Mesendoderm (in vitro differentiated cells): Measurements from ENCODE around the gene RIMOC1.

ENCODE experiments used
- DNase-seq: peaks from one replicate; pipeline ENCODE4 v3.0.0; 2013
- H2AK5ac ChIP-seq: 2 replicates; pipeline ENCODE4 v1.6.1; 2013; ENCODE audit warnings: low read length, inconsistent platforms
- H2BK120ac ChIP-seq: 2 replicates; pipeline ENCODE4 v1.6.1; 2013; ENCODE audit warnings: low read depth, mild to moderate bottlenecking, low read length, moderate library complexity, mixed read lengths
- H2BK15ac ChIP-seq: replicated peaks from 2 replicates; pipeline ENCODE4 v1.6.1; 2013; ENCODE audit warnings: low read depth, mild to moderate bottlenecking, moderate library complexity
- H2BK5ac ChIP-seq: 2 replicates; pipeline ENCODE4 v1.6.1; 2013; ENCODE audit warnings: low read length, inconsistent platforms
- H3K18ac ChIP-seq: 2 replicates; pipeline ENCODE4 v1.6.1; 2013; ENCODE audit warnings: mild to moderate bottlenecking, low read length, mixed read lengths
- H3K23ac ChIP-seq: one replicate; pipeline ENCODE4 v1.6.1; 2013; ENCODE audit warnings: low read length
- H3K27ac ChIP-seq: 2 replicates; pipeline ENCODE4 v1.5.1; 2013; ENCODE audit warnings: low read depth, mild to moderate bottlenecking, inconsistent platforms, low read length, moderate library complexity
- H3K27me3 ChIP-seq: 2 replicates; pipeline ENCODE4 v1.6.1; 2013; ENCODE audit warnings: low read length, control low read depth, mild to moderate bottlenecking, inconsistent platforms; ENCODE audit not compliant: insufficient read depth, poor library complexity
- H3K36me3 ChIP-seq: 2 replicates; pipeline ENCODE4 v1.6.1; 2013; ENCODE audit warnings: low read length, inconsistent platforms; ENCODE audit not compliant: control insufficient read depth, insufficient read depth
- H3K4ac ChIP-seq: one replicate; pipeline ENCODE4 v1.6.1; 2013; ENCODE audit warnings: low read depth, mild to moderate bottlenecking, low read length, moderate library complexity
- H3K4me1 ChIP-seq: 2 replicates; pipeline ENCODE4 v1.6.1; 2013; ENCODE audit warnings: low read depth, low read length, inconsistent platforms; ENCODE audit not compliant: control insufficient read depth
- H3K4me2 ChIP-seq: 2 replicates; pipeline ENCODE4 v1.6.1; 2013; ENCODE audit warnings: low read length
- H3K4me3 ChIP-seq: 2 replicates; pipeline ENCODE4 v1.5.1; 2013; ENCODE audit warnings: mild to moderate bottlenecking, low read length
- H3K56ac ChIP-seq: one replicate; pipeline ENCODE4 v1.6.1; 2013; ENCODE audit warnings: low read length
- H3K79me1 ChIP-seq: 2 replicates; pipeline ENCODE4 v1.6.1; 2013; ENCODE audit warnings: low read length, inconsistent platforms
- H3K79me2 ChIP-seq: 2 replicates; pipeline ENCODE4 v1.6.1; 2013; ENCODE audit warnings: mild to moderate bottlenecking, low read length; ENCODE audit not compliant: control insufficient read depth, insufficient read depth
- H3K9ac ChIP-seq: 2 replicates; pipeline ENCODE4 v1.6.1; 2013; ENCODE audit warnings: low read length, inconsistent platforms
- H4K5ac ChIP-seq: one replicate; pipeline ENCODE4 v1.6.1; 2013; ENCODE audit warnings: low read length
- H4K8ac ChIP-seq: one replicate; pipeline ENCODE4 v1.6.1; 2013; ENCODE audit warnings: low read depth, mild to moderate bottlenecking, control low read depth, low read length, moderate library complexity
- WGBS: extraction: QIAGEN DNeasy Blood & Tissue Kit; methylation state at CpG from one replicate; pipeline ENCODE4 v1.1.7; 2013; ENCODE audit warnings: low lambda C conversion rate, missing lambda C conversion rate; ENCODE audit not compliant: insufficient coverage; ENCODE audit errors: extremely low coverage; 5-methylcytosine and 5-hydroxymethylcytosine counted together

The RIMOC1 gene

DNA sequence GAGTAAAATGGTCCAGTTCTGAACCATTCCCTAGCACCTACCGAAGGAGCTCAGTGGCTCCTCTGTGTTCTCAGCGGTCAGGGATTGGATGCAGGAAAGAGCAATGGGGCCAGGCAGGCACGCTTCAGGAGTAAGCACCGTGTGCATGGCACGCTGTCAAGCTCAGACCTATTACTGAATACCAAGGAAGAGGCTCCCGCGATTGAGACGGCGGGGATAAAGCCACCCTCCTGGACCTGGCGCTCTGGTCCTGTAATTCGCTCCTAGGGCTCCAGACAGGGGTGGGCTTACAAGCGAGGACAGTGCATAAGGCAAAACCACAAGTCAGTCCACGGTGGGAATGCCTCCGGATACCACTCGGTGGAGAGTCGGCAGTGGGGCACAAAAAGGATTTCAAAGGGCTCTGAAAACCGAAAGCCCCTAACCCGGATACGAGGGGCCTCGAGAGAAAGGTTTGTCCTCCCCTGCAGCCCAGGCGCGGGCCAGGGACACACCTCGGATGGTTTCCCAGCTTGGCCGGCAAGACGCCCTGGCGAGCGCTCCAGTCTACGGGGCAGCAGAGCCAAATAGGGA, 34.9 kb upstream of the RIMOC1 start:
- H4K8ac ChIP-seq = no peak overlapping the region
- DNase-seq = peak; percentile 43
- no peaks in the 10 kb centered on the region for H3K79me1 ChIP-seq
- H3K18ac ChIP-seq = peak overlapping the region; percentile 24
- no peak overlapping the region for H2BK5ac ChIP-seq
- peak overlapping the region; percentile 78 for H3K4me2 ChIP-seq
- no peak overlapping the region for H2BK120ac ChIP-seq
- no CpG with 5 or more reads among the region's 28 CpGs for WGBS
- H3K4me3 ChIP-seq = peak overlapping the region; percentile 46
- H3K79me2 ChIP-seq = no peaks in the 10 kb centered on the region
- H3K4ac ChIP-seq = no peak overlapping the region
- H3K56ac ChIP-seq = peak overlapping the region; percentile 90
- peak overlapping the region; percentile 73 for H3K9ac ChIP-seq
- no peak overlapping the region for H4K5ac ChIP-seq
- H2AK5ac ChIP-seq = no peak overlapping the region
- H3K27me3 ChIP-seq = peaks cover 2% of the 10 kb centered on the region
- peaks cover 4% of the 10 kb centered on the region for H3K4me1 ChIP-seq
- no peak overlapping the region for H3K27ac ChIP-seq
- no peak overlapping the region for H2BK15ac ChIP-seq
- no peak overlapping the region for H3K23ac ChIP-seq
- no peaks in the 10 kb centered on the region for H3K36me3 ChIP-seq

GRCh38 chr5:41869724-41870626, 34.2 kb upstream of the RIMOC1 start, which contains the start of gene OXCT1:
OXCT1 (minus strand) TSS chr5:41870425; CDS start chr5:41870358, 67 bp downstream.
- Histone ChIP-seq H4K8ac (no peak within 1 kb of the TSS), H3K23ac (peak within 1 kb of the TSS; percentile 11), H3K79me2 (no peaks in the 10 kb centered on the region), H3K4me2 (peak within 1 kb of the TSS; percentile 78), H2BK120ac (no peak within 1 kb of the TSS), H2AK5ac (no peak within 1 kb of the TSS), H3K4ac (no peak within 1 kb of the TSS), H3K18ac (peak within 1 kb of the TSS; percentile 24), H3K27me3 (peaks cover 2% of the 10 kb centered on the region), H3K79me1 (no peaks in the 10 kb centered on the region), H3K9ac (peak within 1 kb of the TSS; percentile 73), H3K36me3 (no peaks in the 10 kb centered on the region), H3K4me3 (peak within 1 kb of the TSS; percentile 46), H3K56ac (peak within 1 kb of the TSS; percentile 90), H3K27ac (no peak within 1 kb of the TSS), H3K4me1 (peaks cover 4% of the 10 kb centered on the region), H2BK15ac (no peak within 1 kb of the TSS), H2BK5ac (no peak within 1 kb of the TSS), H4K5ac (no peak within 1 kb of the TSS)
- WGBS = no CpG with 5 or more reads among the region's 82 CpGs
- DNase-seq = peak; percentile 90

DNA sequence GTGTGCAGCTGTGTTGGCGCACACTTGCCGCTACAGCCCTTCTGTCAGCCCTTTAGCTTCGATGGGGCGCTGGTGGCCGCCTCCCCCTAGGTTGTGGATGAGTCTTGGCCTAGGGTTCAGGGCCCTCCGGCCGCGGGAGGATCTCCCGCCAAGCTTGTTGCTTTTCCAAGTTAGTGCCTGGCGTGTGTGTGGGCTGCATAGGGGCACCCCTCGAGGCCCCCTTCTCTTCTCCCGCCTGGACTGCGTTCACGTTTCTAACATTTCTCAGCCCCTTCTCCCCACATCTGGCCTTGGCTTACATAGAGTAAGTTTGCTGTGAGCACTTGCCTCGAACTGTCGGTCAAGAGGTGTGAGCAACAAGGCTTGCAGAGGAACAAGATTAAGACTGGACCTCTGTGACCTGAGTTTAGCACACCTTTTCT, 33.5 kb upstream of the RIMOC1 start:
- no peaks in the 10 kb centered on the region for H3K36me3 ChIP-seq
- H3K79me2 ChIP-seq = no peaks in the 10 kb centered on the region
- peak overlapping the region; percentile 78 for H3K4me2 ChIP-seq
- H3K27ac ChIP-seq = no peak overlapping the region
- H3K79me1 ChIP-seq = no peaks in the 10 kb centered on the region
- peaks cover 4% of the 10 kb centered on the region for H3K4me1 ChIP-seq
- no peak overlapping the region for H3K23ac ChIP-seq
- H3K18ac ChIP-seq = no peak overlapping the region
- H3K4me3 ChIP-seq = peak overlapping the region; percentile 5
- no peak overlapping the region for H2BK5ac ChIP-seq
- WGBS = no CpG with 5 or more reads among the region's 16 CpGs
- H2BK120ac ChIP-seq = no peak overlapping the region
- H2BK15ac ChIP-seq = no peak overlapping the region
- DNase-seq = no peak
- no peak overlapping the region for H4K8ac ChIP-seq
- no peak overlapping the region for H3K4ac ChIP-seq
- H3K56ac ChIP-seq = peak overlapping the region; percentile 90
- peaks cover 2% of the 10 kb centered on the region for H3K27me3 ChIP-seq
- H4K5ac ChIP-seq = no peak overlapping the region
- peak overlapping the region; percentile 73 for H3K9ac ChIP-seq
- H2AK5ac ChIP-seq = no peak overlapping the region

- no peak overlapping the region for H3K4me3 ChIP-seq
Observed at GRCh38 chr5:41871852-41872251, 32.3 kb upstream of the RIMOC1 start.

DNA sequence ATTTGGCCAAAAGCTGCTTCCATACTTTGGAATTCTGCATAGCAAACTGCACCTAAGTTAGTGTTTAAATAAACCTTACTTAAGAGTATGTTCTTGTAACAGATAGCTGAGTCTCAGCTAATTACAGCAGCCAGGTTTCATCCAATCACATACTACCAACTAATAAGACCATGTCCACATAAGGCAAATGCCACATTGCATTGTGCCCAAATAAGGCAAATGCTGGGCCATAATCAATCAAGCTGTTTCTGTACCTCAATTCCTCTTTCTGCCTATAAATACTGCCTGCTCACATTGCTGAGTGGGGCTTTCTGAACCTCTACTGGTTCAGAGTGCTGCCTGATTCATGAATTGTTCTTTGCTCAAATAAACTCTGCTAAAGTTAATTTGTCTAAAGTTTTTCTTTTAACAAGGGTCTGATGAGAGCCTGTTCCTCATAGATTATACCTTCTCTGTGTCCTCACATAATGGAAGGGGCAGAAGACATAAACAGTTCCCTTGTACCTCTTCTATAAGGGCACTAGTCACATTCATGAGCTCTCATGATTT, 29.6 kb upstream of the RIMOC1 start:
- Histone ChIP-seq H2BK15ac (no peak overlapping the region), H3K79me2 (no peaks in the 10 kb centered on the region), H4K5ac (no peak overlapping the region), H3K9ac (no peak overlapping the region), H2AK5ac (no peak overlapping the region), H3K4me1 (peaks cover 3% of the 10 kb centered on the region), H3K4me3 (no peak overlapping the region), H3K27ac (no peak overlapping the region), H4K8ac (no peak overlapping the region), H2BK120ac (no peak overlapping the region), H3K79me1 (no peaks in the 10 kb centered on the region), H3K4ac (no peak overlapping the region), H3K56ac (no peak overlapping the region), H2BK5ac (no peak overlapping the region), H3K18ac (no peak overlapping the region), H3K23ac (no peak overlapping the region), H3K36me3 (no peaks in the 10 kb centered on the region), H3K4me2 (no peak overlapping the region), H3K27me3 (peaks cover 2% of the 10 kb centered on the region)
- no peak for DNase-seq

More at GRCh38 chr5:41871852-41872251, 32.3 kb upstream of the RIMOC1 start:
- DNase-seq = no peak
- no peak overlapping the region for H3K18ac ChIP-seq
- no peak overlapping the region for H4K5ac ChIP-seq
- no peaks in the 10 kb centered on the region for H3K36me3 ChIP-seq
- no peaks in the 10 kb centered on the region for H3K79me1 ChIP-seq
- no peak overlapping the region for H2BK120ac ChIP-seq
- H3K27me3 ChIP-seq = peaks cover 2% of the 10 kb centered on the region
- no peak overlapping the region for H3K4me2 ChIP-seq
- no peak overlapping the region for H3K27ac ChIP-seq
- no CpG with 5 or more reads among the region's 2 CpGs for WGBS
- no peak overlapping the region for H2BK15ac ChIP-seq
- H4K8ac ChIP-seq = no peak overlapping the region
- H3K56ac ChIP-seq = no peak overlapping the region
- H2AK5ac ChIP-seq = no peak overlapping the region
- peaks cover 4% of the 10 kb centered on the region for H3K4me1 ChIP-seq
- no peak overlapping the region for H2BK5ac ChIP-seq
- no peaks in the 10 kb centered on the region for H3K79me2 ChIP-seq
- no peak overlapping the region for H3K9ac ChIP-seq
- no peak overlapping the region for H3K4ac ChIP-seq
- no peak overlapping the region for H3K23ac ChIP-seq
